Measurements from ENCODE around the gene RFFL. TPM values are rescaled to one million over a fixed set of nuclear protein-coding genes. Genes with fewer than 3 reads are reported as not detected.
"Not testable (repeated sequence)": the region's sequence is repeated elsewhere in the genome, so short reads cannot be mapped to it uniquely, and the experiment has no call there.

RFFL gene
- total RNA-seq, 3 donors from 2014 or later (not counting 1 experiment from before 2014, with no cell fraction given): 50.0 to 86.6 (median 75.9) TPM

DNA sequence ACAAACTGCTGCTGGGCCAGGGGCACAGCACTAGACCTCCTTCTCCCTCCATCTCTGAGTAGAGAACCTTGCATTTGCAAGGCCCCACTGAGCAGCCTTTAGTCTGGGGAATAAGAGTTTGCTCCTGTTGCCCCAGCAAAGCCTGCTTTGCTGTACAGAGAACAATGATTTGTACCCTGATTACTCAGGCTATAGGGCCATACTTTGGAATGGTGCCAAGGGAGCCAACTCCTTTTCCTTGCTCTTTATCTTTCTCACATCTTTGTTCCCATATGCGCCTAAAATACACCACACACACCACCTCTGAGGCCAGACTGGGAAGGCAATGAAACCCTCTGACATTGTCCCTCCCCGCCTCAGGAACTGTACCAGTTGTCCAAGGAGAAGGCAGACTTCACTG lies 62.0 kb downstream of the RFFL start:
- no peak overlapping the region for H3K27ac ChIP-seq (ENCODE audit: low read length)
- H3K4me1 ChIP-seq (ENCODE audit: control insufficient read depth, insufficient read depth, low read length): peaks cover 6% of the 10 kb centered on the region
- no peak overlapping the region for H3K4me3 ChIP-seq (ENCODE audit: low read length)
- intact Hi-C loops (cut with micrococcal nuclease): no loop called here
- H3K36me3 ChIP-seq (ENCODE audit: control insufficient read depth, insufficient read depth, low read length): peaks cover 22% of the 10 kb centered on the region
- H3K27ac Mint-ChIP-seq: peak overlapping the region; percentile 11
- no peaks in the 10 kb centered on the region for H3K9me3 ChIP-seq (ENCODE audit: control insufficient read depth, insufficient read depth, low read length)
- no peaks in the 10 kb centered on the region for H3K27me3 ChIP-seq (ENCODE audit: control insufficient read depth, insufficient read depth, low read length)
- H3K36me3 Mint-ChIP-seq: no peaks in the 10 kb centered on the region
- WGBS (ENCODE audit: insufficient coverage): 88% methylated on average over 2 of the region's 2 CpGs
- TF ChIP-seq CTCF (IDR thresholded peaks at IDR 0.05): no peak
- peaks cover 6% of the 10 kb centered on the region in 2 donors for H3K4me1 Mint-ChIP-seq
- no peaks in the 10 kb centered on the region for H3K27me3 Mint-ChIP-seq (ENCODE audit: low read depth in 2 of 2)
- H3K9me3 Mint-ChIP-seq: no peaks in the 10 kb centered on the region
- ATAC-seq (no peak), DNase-seq (no peak)
- no peak overlapping the region for H3K4me3 Mint-ChIP-seq

DNA sequence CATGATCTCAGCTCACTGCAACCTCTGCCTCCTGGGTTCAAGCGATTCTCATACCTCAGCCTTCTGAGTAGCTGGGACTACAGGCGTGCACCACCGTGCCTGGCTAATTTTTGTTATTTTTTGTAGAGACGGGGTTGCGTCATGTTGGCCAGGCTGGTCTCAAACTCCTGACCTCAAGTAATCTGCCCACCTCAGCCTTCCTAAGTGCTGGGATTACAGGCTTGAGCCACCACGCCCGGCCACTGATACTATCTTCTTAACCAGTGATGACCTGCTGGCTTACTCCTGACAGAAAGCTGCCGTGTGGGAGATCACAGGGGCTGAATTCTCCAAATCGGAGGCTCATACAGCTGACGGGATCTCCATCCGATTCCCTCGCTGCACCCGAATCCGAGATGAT lies 62.5 kb downstream of the RFFL start:
- H3K27ac ChIP-seq (ENCODE audit: low read length); H3K4me3 Mint-ChIP-seq; DNase-seq; H3K27me3 ChIP-seq (ENCODE audit: control insufficient read depth, insufficient read depth, low read length); H3K27ac Mint-ChIP-seq; intact Hi-C loops (cut with micrococcal nuclease); H3K4me1 Mint-ChIP-seq; H3K4me1 ChIP-seq (ENCODE audit: control insufficient read depth, insufficient read depth, low read length); H3K9me3 ChIP-seq (ENCODE audit: control insufficient read depth, insufficient read depth, low read length); H3K36me3 Mint-ChIP-seq; H3K27me3 Mint-ChIP-seq (ENCODE audit: low read depth in 2 of 2); ATAC-seq; H3K4me3 ChIP-seq (ENCODE audit: low read length); H3K9me3 Mint-ChIP-seq: not testable (repeated sequence)
- WGBS (ENCODE audit: insufficient coverage): 97% methylated on average over 14 of the region's 14 CpGs
- H3K36me3 ChIP-seq (ENCODE audit: control insufficient read depth, insufficient read depth, low read length): peaks cover 25% of the 10 kb centered on the region

DNA sequence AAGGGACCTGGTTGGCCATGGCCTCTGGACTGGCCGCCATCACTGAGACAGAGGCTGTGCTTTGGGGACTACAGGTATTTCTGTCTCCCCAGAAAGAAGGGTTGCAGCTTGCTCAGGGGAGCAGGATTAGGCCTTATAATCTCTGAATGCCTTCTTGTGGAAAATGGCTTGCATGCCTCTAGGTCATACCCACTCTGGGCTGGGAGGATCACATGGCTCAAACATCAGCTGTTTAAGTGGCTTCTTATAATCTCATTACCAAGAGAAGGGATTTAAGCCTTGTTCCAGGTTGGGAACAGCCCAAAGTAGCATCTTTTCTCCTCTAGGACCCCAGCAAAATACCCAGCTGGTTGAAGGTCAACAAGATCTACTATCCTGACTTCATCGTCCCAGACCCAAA lies 64.1 kb downstream of the RFFL start:
- Mint-ChIP-seq H3K36me3 (no peaks in the 10 kb centered on the region), H3K27me3 (ENCODE audit: low read depth in 2 of 2) (no peaks in the 10 kb centered on the region), H3K9me3 (no peaks in the 10 kb centered on the region), H3K4me1 (peaks cover 6% of the 10 kb centered on the region in 2 donors), H3K27ac (no peak overlapping the region), H3K4me3 (no peak overlapping the region)
- TF ChIP-seq CTCF (IDR thresholded peaks at IDR 0.05): no peak
- Histone ChIP-seq H3K27ac (ENCODE audit: low read length) (no peak overlapping the region), H3K4me1 (ENCODE audit: control insufficient read depth, insufficient read depth, low read length) (peaks cover 6% of the 10 kb centered on the region), H3K9me3 (ENCODE audit: control insufficient read depth, insufficient read depth, low read length) (no peaks in the 10 kb centered on the region), H3K4me3 (ENCODE audit: low read length) (no peak overlapping the region), H3K27me3 (ENCODE audit: control insufficient read depth, insufficient read depth, low read length) (no peaks in the 10 kb centered on the region), H3K36me3 (ENCODE audit: control insufficient read depth, insufficient read depth, low read length) (peaks cover 32% of the 10 kb centered on the region)
- ATAC-seq (no peak), DNase-seq (no peak)
- intact Hi-C loops (cut with micrococcal nuclease): no loop called here
- 97% methylated on average over 2 of the region's 2 CpGs for WGBS (ENCODE audit: insufficient coverage)

- peak overlapping the region; percentile 34 to 83 for H3K27ac Mint-ChIP-seq
- H3K9me3 Mint-ChIP-seq: no peaks in the 10 kb centered on the region
- no peaks in the 10 kb centered on the region for H3K27me3 Mint-ChIP-seq (ENCODE audit: low read depth in 2 of 2)
- intact Hi-C loops (cut with micrococcal nuclease): loop anchor here (1.0 kb wide), 2 partner anchors 91 to 120 kb away; no protein-coding TSS in a partner anchor
- no peak overlapping the region for H3K27ac ChIP-seq (ENCODE audit: low read length)
- H3K36me3 ChIP-seq (ENCODE audit: control insufficient read depth, insufficient read depth, low read length): peaks cover 44% of the 10 kb centered on the region
- peaks cover 6 to 9% of the 10 kb centered on the region in 2 donors for H3K4me1 Mint-ChIP-seq
- H3K4me3 Mint-ChIP-seq: no peak overlapping the region
- H3K9me3 ChIP-seq (ENCODE audit: control insufficient read depth, insufficient read depth, low read length): no peaks in the 10 kb centered on the region
- no peaks in the 10 kb centered on the region for H3K36me3 Mint-ChIP-seq
- no peak overlapping the region for H3K4me3 ChIP-seq (ENCODE audit: low read length)
- H3K4me1 ChIP-seq (ENCODE audit: control insufficient read depth, insufficient read depth, low read length): peaks cover 7% of the 10 kb centered on the region
- peak; percentile 77 for TF ChIP-seq CTCF (IDR thresholded peaks at IDR 0.05)
- WGBS (ENCODE audit: insufficient coverage): 39% methylated on average over 4 of the region's 5 CpGs
- peak; percentile 72 to 87 for DNase-seq
- peak; percentile 90 to 99 (median 97) for ATAC-seq
- no peaks in the 10 kb centered on the region for H3K27me3 ChIP-seq (ENCODE audit: control insufficient read depth, insufficient read depth, low read length)
Measured at GRCh38 chr17:34998205-34998604, 65.3 kb downstream of the RFFL start.

Measured in natural killer cell (primary cell).